NB4 (cell line): Measurements from ENCODE around the gene ABCF2.

ENCODE experiments used
- DNase-seq: peaks from one replicate; pipeline ENCODE4 v3.0.0; 2010; ENCODE audit warnings: low read depth
- H3K4me3 ChIP-seq: one replicate; pipeline ENCODE4 v1.5.1; 2011; ENCODE audit warnings: mild to moderate bottlenecking, low read depth, low read length, moderate library complexity
- CTCF ChIP-seq: IDR thresholded peaks from one replicate; pipeline ENCODE4 v1.5.1; 2012; ENCODE audit warnings: low read depth, low read length
- MAX ChIP-seq: IDR thresholded peaks from 2 replicates; pipeline ENCODE4 v1.6.1; 2011; ENCODE audit warnings: low read depth, low read length
- MYC ChIP-seq: IDR thresholded peaks from 2 replicates; pipeline ENCODE4 v1.6.1; 2011; ENCODE audit warnings: low read depth, low read length
- POLR2A ChIP-seq: IDR thresholded peaks from 2 replicates; pipeline ENCODE4 v1.6.1; 2011; ENCODE audit warnings: mild to moderate bottlenecking; ENCODE audit not compliant: insufficient read length; ENCODE audit errors: extremely low read depth

Gene ABCF2

GRCh38 chr7:151225948-151226510 is 976 bp downstream of the ABCF2 start:
- peak overlapping the region; percentile 93 for H3K4me3 ChIP-seq
- TF ChIP-seq CTCF = no peak
- TF ChIP-seq POLR2A = no peak
- TF ChIP-seq MYC = no peak
- no peak for TF ChIP-seq MAX
- peak; percentile 61 for DNase-seq

GRCh38 chr7:151223728-151224127 is 3.3 kb downstream of the ABCF2 start:
- no peak for TF ChIP-seq CTCF
- no peak for TF ChIP-seq POLR2A
- TF ChIP-seq MYC = no peak
- no peak for TF ChIP-seq MAX
- no peak for DNase-seq
- no peak overlapping the region for H3K4me3 ChIP-seq

- no peak for TF ChIP-seq CTCF
- no peak for TF ChIP-seq MAX
- no peak for TF ChIP-seq POLR2A
- no peak for TF ChIP-seq MYC
- no peak overlapping the region for H3K4me3 ChIP-seq
- no peak for DNase-seq
These were observed 8.8 kb downstream of the ABCF2 start for GRCh38 chr7:151218170-151218569.

GRCh38 chr7:151215396-151215795 is 11.6 kb downstream of the ABCF2 start:
- no peak overlapping the region for H3K4me3 ChIP-seq
- no peak for DNase-seq
- TF ChIP-seq MYC = no peak
- TF ChIP-seq CTCF = no peak
- TF ChIP-seq POLR2A = no peak
- TF ChIP-seq MAX = no peak

- no peak for DNase-seq
- H3K4me3 ChIP-seq = no peak overlapping the region
- TF ChIP-seq MYC (no peak), MAX (no peak), POLR2A (no peak), CTCF (no peak)
These were observed 13.2 kb downstream of the ABCF2 start for GRCh38 chr7:151213826-151214225.

- TF ChIP-seq MYC (no peak), MAX (no peak), POLR2A (no peak), CTCF (no peak)
- DNase-seq = no peak
- no peak overlapping the region for H3K4me3 ChIP-seq
These were observed 14.4 kb downstream of the ABCF2 start for GRCh38 chr7:151212626-151213025.
